NT2/D1 (cell line): Measurements from ENCODE around the gene ERG.

Source experiments
- SUZ12 ChIP-seq: IDR thresholded peaks from 2 replicates; pipeline ENCODE4 v1.6.1; 2011; ENCODE audit not compliant: insufficient read length, insufficient read depth; ENCODE audit errors: extremely low read depth
- ZNF274 ChIP-seq: IDR thresholded peaks from 2 replicates; pipeline ENCODE4 v1.6.1; 2011; ENCODE audit warnings: mild to moderate bottlenecking, low read depth, low read length

DNA sequence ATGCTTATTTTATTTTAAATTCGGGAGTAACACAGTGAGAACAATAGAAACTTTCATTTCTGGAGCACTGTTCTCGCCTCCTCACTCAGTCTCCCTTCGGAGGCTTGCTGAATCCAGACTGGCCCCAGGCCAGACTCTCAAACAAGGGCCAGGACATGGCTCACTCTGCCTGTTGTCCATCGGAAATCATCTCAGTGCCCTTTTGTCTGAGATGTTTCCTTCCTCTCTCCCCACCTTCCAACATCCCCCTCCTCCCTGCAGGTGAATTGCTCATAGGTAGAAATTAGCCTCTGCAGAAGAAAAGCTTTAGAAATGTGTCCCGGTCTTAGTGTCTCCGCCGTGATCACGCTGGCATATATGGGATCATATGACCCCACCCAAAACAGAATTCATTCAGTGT is 55.2 kb downstream of the ERG start:
- TF ChIP-seq SUZ12 (no peak), ZNF274 (no peak)
